Mesothelial cell of epicardium (in vitro differentiated cells): Measurements from ENCODE around the gene CC2D1A. TPM values are rescaled to one million over a fixed set of nuclear protein-coding genes. Genes with fewer than 3 reads are reported as not detected.
A peak's percentile ranks its signal among the peaks of the same experiment; 100 is the strongest.

Experiments used
- DNase-seq, 2 experiments: peaks; one replicate each; pipeline ENCODE4 v3.0.0; 2021; ENCODE audit warnings: low spot score in 2 of 2; ENCODE audit not compliant: unreplicated experiment in 2 of 2
- H3K27ac Mint-ChIP-seq: 2 replicates; pipeline ENCODE4 v1.8.0; 2021; ENCODE audit warnings: mixed read lengths
- H3K27me3 Mint-ChIP-seq: 2 replicates; pipeline ENCODE4 v1.8.0; 2021; ENCODE audit warnings: low read depth, mixed read lengths
- H3K36me3 Mint-ChIP-seq: 2 replicates; pipeline ENCODE4 v1.8.0; 2021; ENCODE audit warnings: mixed read lengths
- H3K4me1 Mint-ChIP-seq: 2 replicates; pipeline ENCODE4 v1.8.0; 2021; ENCODE audit warnings: mixed read lengths
- H3K4me3 Mint-ChIP-seq: 2 replicates; pipeline ENCODE4 v1.8.0; 2021; ENCODE audit warnings: mild to moderate bottlenecking, moderate library complexity, mixed read lengths
- H3K9me3 Mint-ChIP-seq: 2 replicates; pipeline ENCODE4 v1.8.0; 2021; ENCODE audit warnings: mixed read lengths
- CTCF ChIP-seq: fragments of 200-600 bp; sonication (generic); IDR thresholded peaks from one replicate; pipeline ENCODE4 v1.5.0; 2021; ENCODE audit warnings: antibody characterized with exemption; ENCODE audit not compliant: unreplicated experiment
- total RNA-seq: library from RNA; stranded (reverse); gene quantifications from 3 replicates; pipeline ENCODE4 v1.2.1, GENCODE V29; 2021

The CC2D1A gene
- total RNA-seq, 1 donor from 2014 or later: 66.0 TPM

GRCh38 chr19:13942023-13942684 lies 36.2 kb downstream of the CC2D1A start:
- no peak for DNase-seq
- H3K9me3 Mint-ChIP-seq: no peaks in the 10 kb centered on the region

GRCh38 chr19:13946414-13946813 lies 40.4 kb downstream of the CC2D1A start:
- Mint-ChIP-seq H3K4me1 (no peaks in the 10 kb centered on the region), H3K27me3 (no peaks in the 10 kb centered on the region), H3K9me3 (no peaks in the 10 kb centered on the region), H3K27ac (no peak overlapping the region), H3K4me3 (no peak overlapping the region), H3K36me3 (no peaks in the 10 kb centered on the region)
- no peak for TF ChIP-seq CTCF
- no peak for DNase-seq

More at GRCh38 chr19:13942023-13942684, 36.2 kb downstream of the CC2D1A start:
- H3K27me3 Mint-ChIP-seq: peaks cover 3% of the 10 kb centered on the region
- no peak overlapping the region for H3K27ac Mint-ChIP-seq
- peaks cover 4% of the 10 kb centered on the region for H3K4me1 Mint-ChIP-seq
- H3K4me3 Mint-ChIP-seq: no peak overlapping the region
- TF ChIP-seq CTCF: no peak
- no peaks in the 10 kb centered on the region for H3K36me3 Mint-ChIP-seq

GRCh38 chr19:13951043-13951442 lies 45.0 kb downstream of the CC2D1A start:
- TF ChIP-seq CTCF: no peak
- Mint-ChIP-seq H3K9me3 (no peaks in the 10 kb centered on the region), H3K27ac (no peak overlapping the region), H3K27me3 (no peaks in the 10 kb centered on the region), H3K4me1 (peaks cover 10% of the 10 kb centered on the region), H3K4me3 (no peak overlapping the region), H3K36me3 (no peaks in the 10 kb centered on the region)
- DNase-seq: no peak

GRCh38 chr19:13951799-13952153 lies 45.8 kb downstream of the CC2D1A start:
- peak overlapping the region; percentile 89 for H3K27ac Mint-ChIP-seq
- no peak for TF ChIP-seq CTCF
- H3K4me3 Mint-ChIP-seq: peak overlapping the region; percentile 85

GRCh38 chr19:13952154-13952930 lies 46.3 kb downstream of the CC2D1A start, which contains the start of gene DCAF15:
Gene DCAF15 (plus strand): TSS chr19:13952509. CDS start chr19:13952513, 4 bp downstream.
- no peaks in the 10 kb centered on the region for H3K9me3 Mint-ChIP-seq
- peaks cover 10% of the 10 kb centered on the region for H3K4me1 Mint-ChIP-seq
- peak within 1 kb of the TSS; percentile 85 for H3K4me3 Mint-ChIP-seq
- TF ChIP-seq CTCF: no peak
- H3K27me3 Mint-ChIP-seq: no peaks in the 10 kb centered on the region
- peaks cover 2% of the 10 kb centered on the region for H3K36me3 Mint-ChIP-seq
- peak; percentile 98 to 99 for DNase-seq
- H3K27ac Mint-ChIP-seq: peak within 1 kb of the TSS; percentile 89

More at GRCh38 chr19:13951799-13952153, 45.8 kb downstream of the CC2D1A start:
- H3K36me3 Mint-ChIP-seq: no peaks in the 10 kb centered on the region
- DNase-seq: no peak
- peaks cover 10% of the 10 kb centered on the region for H3K4me1 Mint-ChIP-seq
- H3K9me3 Mint-ChIP-seq: no peaks in the 10 kb centered on the region
- no peaks in the 10 kb centered on the region for H3K27me3 Mint-ChIP-seq
